AG09309 (cell line): ENCODE data around the gene CHSY3.
A peak's percentile ranks its signal among the peaks of the same experiment; 100 is the strongest.

ENCODE experiments used
- DNase-seq: peaks from one replicate; pipeline ENCODE4 v3.0.0-alpha.2; 2010; ENCODE audit warnings: low read depth
- H3K4me3 ChIP-seq: 2 replicates; pipeline ENCODE4 v1.5.1; 2011; ENCODE audit warnings: mild to moderate bottlenecking, low read depth, low read length, moderate library complexity; ENCODE audit not compliant: control insufficient read depth
- CTCF ChIP-seq: IDR thresholded peaks from 2 replicates; pipeline ENCODE4 v1.5.1; 2011; ENCODE audit warnings: mild to moderate bottlenecking, low read depth, low read length, inconsistent platforms; ENCODE audit not compliant: insufficient read depth, control insufficient read depth; ENCODE audit errors: missing control alignments

Gene CHSY3

GRCh38 chr5:130104895-130105688, 200.8 kb downstream of the CHSY3 start:
- peak; percentile 27 for DNase-seq
- TF ChIP-seq CTCF = no peak

GRCh38 chr5:130106480-130106879, 202.2 kb downstream of the CHSY3 start:
- no peak for DNase-seq
- H3K4me3 ChIP-seq = no peak overlapping the region
- no peak for TF ChIP-seq CTCF

More at GRCh38 chr5:130104895-130105688, 200.8 kb downstream of the CHSY3 start:
- no peak overlapping the region for H3K4me3 ChIP-seq

GRCh38 chr5:130109152-130109551, 204.9 kb downstream of the CHSY3 start:
- no peak overlapping the region for H3K4me3 ChIP-seq
- peak; percentile 8 for DNase-seq
- peak; percentile 56 for TF ChIP-seq CTCF

GRCh38 chr5:130110328-130110727, 206.1 kb downstream of the CHSY3 start:
- DNase-seq = no peak
- no peak overlapping the region for H3K4me3 ChIP-seq
- no peak for TF ChIP-seq CTCF

- DNase-seq = no peak
- H3K4me3 ChIP-seq = no peak overlapping the region
- TF ChIP-seq CTCF = no peak
Observed at GRCh38 chr5:130111746-130112145, 207.5 kb downstream of the CHSY3 start.

- no peak overlapping the region for H3K4me3 ChIP-seq
- DNase-seq = no peak
- no peak for TF ChIP-seq CTCF
Observed at GRCh38 chr5:130112246-130112645, 208.0 kb downstream of the CHSY3 start.
